Left ventricle myocardium inferior (tissue), 1 donor: ENCODE measurements around the gene BTBD9. TPM values are rescaled to one million over a fixed set of nuclear protein-coding genes. Genes with fewer than 3 reads are reported as not detected.

ENCODE experiments used
- DNase-seq: peaks from one replicate; pipeline ENCODE4 v3.0.0-alpha.2; 2020
- H3K27ac ChIP-seq: fragments of 200-600 bp; replicated peaks from 2 replicates; pipeline ENCODE4 v1.8.0; 2021
- H3K27me3 ChIP-seq: fragments of 200-600 bp; 2 replicates; pipeline ENCODE4 v1.8.0; 2021; ENCODE audit warnings: low read depth
- H3K36me3 ChIP-seq: fragments of 200-600 bp; 2 replicates; pipeline ENCODE4 v1.8.0; 2021
- H3K4me1 ChIP-seq: fragments of 200-600 bp; 2 replicates; pipeline ENCODE4 v1.8.0; 2021
- H3K4me3 ChIP-seq: fragments of 200-600 bp; 2 replicates; pipeline ENCODE4 v1.8.0; 2021; ENCODE audit warnings: mild to moderate bottlenecking, moderate library complexity
- H3K9me3 ChIP-seq: fragments of 200-600 bp; replicated peaks from 2 replicates; pipeline ENCODE4 v1.8.0; 2021
- CTCF ChIP-seq: fragments of 200-600 bp; IDR thresholded peaks from 2 replicates; pipeline ENCODE4 v1.8.0; 2021; ENCODE audit warnings: antibody characterized with exemption, mild to moderate bottlenecking, borderline replicate concordance
- intact Hi-C: fragments of 100-400 bp; cut with micrococcal nuclease; formaldehyde crosslinking; loops from one replicate; pipeline ENCODE4 v1.11.0; 2022
- total RNA-seq: library from RNA; stranded (reverse); fragmentation: NEBNext Ultra II Directional; extraction: Animal tissue kit (Norgen Biotek cat#: 25700); gene quantifications from one replicate; pipeline ENCODE4 v1.2.1, GENCODE V29; 2021
- donor health status: DM: no; HTN: yes; CAD: no; lungs with severe emphysema.

Gene BTBD9
- total RNA-seq, 1 donor from 2014 or later: 16.5 TPM

- peaks cover 20% of the 10 kb centered on the region for H3K4me1 ChIP-seq
- intact Hi-C loops: no loop called here
- no peaks in the 10 kb centered on the region for H3K9me3 ChIP-seq
- no peaks in the 10 kb centered on the region for H3K27me3 ChIP-seq
- no peak overlapping the region for H3K27ac ChIP-seq
- no peak for TF ChIP-seq CTCF
- DNase-seq: no peak
- H3K4me3 ChIP-seq: no peak overlapping the region
- no peaks in the 10 kb centered on the region for H3K36me3 ChIP-seq
These were observed 90.5 kb downstream of the BTBD9 start for GRCh38 chr6:38549180-38549579.

GRCh38 chr6:38543022-38543421 is 96.7 kb downstream of the BTBD9 start:
- H3K27me3 ChIP-seq: no peaks in the 10 kb centered on the region
- H3K9me3 ChIP-seq: no peaks in the 10 kb centered on the region
- TF ChIP-seq CTCF: no peak
- no peak overlapping the region for H3K4me3 ChIP-seq
- H3K4me1 ChIP-seq: no peaks in the 10 kb centered on the region
- no peak for DNase-seq
- no peak overlapping the region for H3K27ac ChIP-seq
- peaks cover 3% of the 10 kb centered on the region for H3K36me3 ChIP-seq
- intact Hi-C loops: no loop called here

- H3K27ac ChIP-seq: no peak overlapping the region
- peaks cover 3% of the 10 kb centered on the region for H3K36me3 ChIP-seq
- no peak for TF ChIP-seq CTCF
- H3K27me3 ChIP-seq: no peaks in the 10 kb centered on the region
- DNase-seq: no peak
- no peaks in the 10 kb centered on the region for H3K4me1 ChIP-seq
- no peaks in the 10 kb centered on the region for H3K9me3 ChIP-seq
- intact Hi-C loops: no loop called here
- H3K4me3 ChIP-seq: no peak overlapping the region
These were observed 97.7 kb downstream of the BTBD9 start for GRCh38 chr6:38542031-38542430.

- Histone ChIP-seq H3K36me3 (no peaks in the 10 kb centered on the region), H3K4me1 (no peaks in the 10 kb centered on the region), H3K9me3 (peaks cover 4% of the 10 kb centered on the region), H3K4me3 (no peak overlapping the region), H3K27me3 (no peaks in the 10 kb centered on the region), H3K27ac (no peak overlapping the region)
- TF ChIP-seq CTCF: no peak
- no peak for DNase-seq
- intact Hi-C loops: no loop called here
These were observed 106.7 kb downstream of the BTBD9 start for GRCh38 chr6:38533064-38533463.

GRCh38 chr6:38531134-38531533 is 108.6 kb downstream of the BTBD9 start:
- Histone ChIP-seq H3K4me3 (no peak overlapping the region), H3K4me1 (no peaks in the 10 kb centered on the region), H3K27me3 (no peaks in the 10 kb centered on the region), H3K27ac (no peak overlapping the region), H3K36me3 (peaks cover 3% of the 10 kb centered on the region), H3K9me3 (peaks cover 11% of the 10 kb centered on the region)
- no peak for DNase-seq
- TF ChIP-seq CTCF: no peak
- intact Hi-C loops: no loop called here
